ENCODE measurements around the gene KDM6B.

GRCh38 chr17:7849130-7849750 lies 15.2 kb downstream of the KDM6B start:
- TF ChIP-seq POLR2A (IDR thresholded peaks at IDR 0.05) (no peak), CTCF (IDR thresholded peaks at IDR 0.05) (no peak)
